HG03469 (cell line): ENCODE measurements around the gene CREB3L4.

ENCODE experiments used
- ATAC-seq: cut with Tn5 transposase; IDR thresholded peaks from one replicate; pipeline ENCODE4 v1.9.1; 2021; ENCODE audit warnings: mild to moderate bottlenecking, moderate library complexity, moderate number of reproducible peaks; ENCODE audit not compliant: unreplicated experiment

CREB3L4 gene

DNA sequence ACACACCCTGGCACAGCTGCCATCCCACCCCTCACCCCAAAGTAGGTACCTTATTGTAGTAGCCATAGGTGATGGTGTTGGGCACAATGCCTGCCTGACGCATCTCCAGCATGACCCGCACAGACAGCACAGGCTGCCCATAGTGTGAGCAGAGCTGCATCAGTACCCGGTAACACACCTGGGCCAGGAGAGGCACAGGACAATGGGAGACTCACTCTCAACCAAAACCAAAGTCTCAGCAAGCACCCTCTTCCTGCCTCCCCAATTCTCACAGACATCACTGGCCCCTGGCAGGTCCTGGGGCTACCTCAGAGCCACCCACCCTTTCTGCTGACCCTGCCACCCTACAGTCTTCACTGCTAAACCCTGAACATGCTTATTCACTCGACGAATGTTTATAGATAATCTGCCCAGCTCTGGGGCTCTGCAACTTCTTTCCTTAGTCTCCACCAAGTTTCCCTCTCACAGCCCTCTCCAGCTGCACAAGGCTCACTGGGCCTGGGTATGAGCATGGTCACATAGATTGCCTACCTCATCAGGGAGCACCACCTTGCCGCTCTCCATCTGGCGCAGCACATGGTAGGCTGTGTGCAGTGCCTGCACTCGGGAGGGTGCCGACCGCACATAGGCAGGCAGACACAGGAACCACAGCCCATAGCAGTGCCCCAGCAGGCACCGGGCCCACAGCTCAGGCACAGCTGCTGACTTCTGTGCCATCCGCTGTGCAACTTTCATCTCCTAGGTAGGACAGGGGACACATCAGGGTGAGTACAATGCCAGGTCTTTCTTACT, 31.5 kb upstream of the CREB3L4 start:
- no peak for ATAC-seq

DNA sequence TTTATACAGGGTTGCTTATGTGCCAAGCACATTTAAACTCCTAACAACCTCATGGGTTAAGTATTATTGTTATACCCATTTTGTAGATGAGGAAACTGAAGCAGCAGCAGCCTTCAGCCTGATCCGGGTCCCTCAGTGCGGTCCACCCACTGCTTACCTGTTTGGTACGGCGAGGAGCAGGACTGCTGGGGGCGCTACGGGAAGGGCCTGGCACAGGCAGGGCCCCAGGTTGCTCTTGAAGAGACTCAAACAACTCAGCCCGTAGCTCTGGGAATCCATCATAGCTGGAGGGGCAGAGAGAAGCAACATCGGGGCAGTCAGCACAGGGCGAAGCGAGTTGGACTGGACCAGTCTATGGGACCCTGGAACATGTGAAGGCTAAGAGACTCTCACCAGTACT, 30.4 kb upstream of the CREB3L4 start:
- no peak for ATAC-seq

DNA sequence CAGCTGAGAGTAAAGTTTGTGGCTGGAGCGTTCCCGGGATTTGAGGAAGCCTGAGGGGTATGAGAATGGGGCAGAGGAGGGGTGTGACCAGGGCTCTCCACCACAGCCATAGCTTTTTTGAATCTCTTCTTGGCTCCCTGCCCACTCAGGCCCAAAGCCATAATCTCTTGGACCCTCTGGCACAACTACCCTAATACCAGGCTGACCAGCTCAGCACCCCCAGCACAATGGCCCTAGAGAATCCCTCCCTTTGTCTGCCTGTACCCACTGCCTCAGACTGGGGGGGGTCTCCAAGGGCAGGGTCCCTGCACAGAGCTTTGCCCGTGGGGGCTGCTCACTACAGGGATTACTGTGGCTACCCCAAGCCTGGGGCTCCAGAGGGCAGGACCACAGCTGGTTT, 28.7 kb upstream of the CREB3L4 start:
- no peak for ATAC-seq

DNA sequence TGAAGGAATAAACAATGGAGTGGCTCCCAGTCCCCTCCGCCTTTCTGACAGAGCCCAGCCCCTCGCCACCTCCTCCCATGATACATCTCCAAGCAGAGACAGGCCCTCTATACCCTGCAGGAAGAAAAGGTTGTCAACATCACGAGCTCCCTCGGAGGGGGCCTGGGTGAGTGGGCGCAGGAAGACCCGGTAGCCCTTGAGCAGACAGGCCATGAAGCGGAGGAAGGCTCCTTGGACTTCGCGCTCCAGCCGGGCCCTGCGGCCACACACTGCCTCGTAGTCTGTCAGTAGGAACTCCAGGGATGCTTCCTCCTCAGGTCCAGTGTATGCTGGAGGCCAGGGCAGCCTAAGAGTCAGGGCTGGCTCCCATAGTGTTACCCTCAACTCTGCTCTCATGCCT, 28.2 kb upstream of the CREB3L4 start:
- ATAC-seq: no peak

DNA sequence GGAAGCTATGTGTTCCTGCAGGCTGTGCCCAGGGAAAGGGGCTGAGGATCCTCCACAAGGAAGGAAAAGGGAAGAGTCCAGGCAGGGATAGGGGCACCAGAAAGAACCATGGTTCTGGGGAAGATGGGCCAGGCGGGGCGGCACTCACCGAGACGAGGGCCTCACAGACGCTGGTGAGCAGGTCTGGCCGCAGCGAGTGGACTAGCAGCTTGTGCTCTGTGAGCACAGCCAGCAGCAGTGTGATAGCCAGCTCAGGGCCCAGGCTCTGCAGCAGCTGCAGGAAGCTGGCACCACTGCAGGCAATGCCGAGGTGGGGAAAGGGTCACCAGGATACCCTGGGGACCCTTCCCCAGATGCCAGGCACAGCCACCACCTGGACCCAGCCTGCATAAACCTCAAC, 26.9 kb upstream of the CREB3L4 start:
- no peak for ATAC-seq

DNA sequence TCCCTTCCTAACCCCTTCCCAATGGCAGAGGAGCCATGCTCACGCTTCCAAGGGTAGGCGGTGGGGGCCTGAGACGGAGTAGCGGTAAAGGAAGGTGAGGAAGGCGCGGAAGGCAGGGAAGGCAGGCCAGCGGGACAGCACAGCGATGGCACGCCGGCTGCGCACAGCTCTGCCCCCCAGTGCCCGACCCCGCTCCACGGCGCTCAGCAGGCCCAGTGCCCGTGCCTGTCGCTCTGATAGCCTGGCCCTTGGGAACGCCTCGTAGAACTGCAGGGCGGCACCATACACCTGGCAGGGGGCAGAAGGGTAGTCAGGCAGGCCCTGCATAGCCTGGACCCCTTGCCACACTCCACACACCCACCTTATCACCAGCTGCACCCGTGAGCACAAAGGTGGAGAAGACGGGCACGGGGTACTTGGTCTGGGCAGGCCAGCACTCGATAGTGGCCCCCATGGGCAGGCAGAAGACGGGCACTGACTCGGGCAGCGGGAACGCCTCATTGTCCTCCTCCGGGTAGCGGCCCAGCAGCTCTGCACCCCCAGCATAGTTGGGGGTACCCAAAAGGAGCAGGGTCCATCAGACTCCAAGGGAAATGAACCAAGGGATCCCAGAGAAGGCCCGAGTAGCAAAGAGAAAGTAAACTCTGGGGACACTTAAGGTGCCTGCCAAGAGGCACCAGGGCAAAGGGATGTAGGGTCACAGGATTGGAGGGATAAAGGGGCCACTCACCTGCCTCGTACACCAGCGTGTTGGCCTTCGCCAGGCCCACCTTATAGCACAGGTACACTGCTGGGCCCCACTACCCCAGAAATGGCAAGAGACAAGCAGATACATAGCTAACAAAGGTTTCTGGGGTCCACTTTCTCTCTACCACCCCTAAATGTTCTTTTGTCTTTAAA, 25.6 kb upstream of the CREB3L4 start:
- ATAC-seq: no peak

DNA sequence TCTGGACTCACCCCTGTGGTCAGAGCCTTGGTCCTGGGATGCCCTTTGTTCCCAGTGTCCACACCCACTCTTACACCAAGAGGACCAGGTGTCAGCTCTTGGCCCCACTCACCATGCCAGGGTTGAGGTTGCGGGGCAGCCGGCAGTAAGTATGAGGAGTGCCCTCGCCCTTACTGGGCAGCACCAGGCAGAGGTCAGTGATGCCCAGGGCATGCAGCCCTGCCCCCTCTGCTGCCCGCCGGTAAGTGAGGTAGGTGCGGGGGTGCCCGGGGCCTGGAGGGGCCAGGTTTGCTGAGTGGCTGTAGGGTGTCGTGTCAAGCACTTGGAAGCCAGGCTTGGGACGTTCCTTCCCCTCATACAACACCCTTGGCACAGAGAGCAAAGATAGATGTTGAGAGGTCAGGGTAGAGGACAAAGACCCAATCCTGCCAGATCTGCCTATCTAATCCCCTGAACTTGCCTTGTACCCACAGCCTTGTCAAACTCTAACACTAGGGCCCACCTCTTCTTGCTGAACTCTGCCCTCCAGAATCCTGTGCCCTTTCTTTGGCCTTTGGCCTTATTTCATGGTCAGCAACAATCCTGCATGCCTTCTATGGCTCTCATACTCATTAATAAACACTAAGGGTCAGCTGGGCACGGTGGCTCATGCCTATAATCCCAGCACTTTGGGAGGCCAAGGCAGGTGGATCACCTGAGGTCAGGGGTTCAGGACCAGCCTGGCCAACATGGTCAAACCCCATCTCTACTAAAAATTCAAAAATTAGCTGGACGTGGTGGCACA, 24.7 kb upstream of the CREB3L4 start:
- no peak for ATAC-seq

DNA sequence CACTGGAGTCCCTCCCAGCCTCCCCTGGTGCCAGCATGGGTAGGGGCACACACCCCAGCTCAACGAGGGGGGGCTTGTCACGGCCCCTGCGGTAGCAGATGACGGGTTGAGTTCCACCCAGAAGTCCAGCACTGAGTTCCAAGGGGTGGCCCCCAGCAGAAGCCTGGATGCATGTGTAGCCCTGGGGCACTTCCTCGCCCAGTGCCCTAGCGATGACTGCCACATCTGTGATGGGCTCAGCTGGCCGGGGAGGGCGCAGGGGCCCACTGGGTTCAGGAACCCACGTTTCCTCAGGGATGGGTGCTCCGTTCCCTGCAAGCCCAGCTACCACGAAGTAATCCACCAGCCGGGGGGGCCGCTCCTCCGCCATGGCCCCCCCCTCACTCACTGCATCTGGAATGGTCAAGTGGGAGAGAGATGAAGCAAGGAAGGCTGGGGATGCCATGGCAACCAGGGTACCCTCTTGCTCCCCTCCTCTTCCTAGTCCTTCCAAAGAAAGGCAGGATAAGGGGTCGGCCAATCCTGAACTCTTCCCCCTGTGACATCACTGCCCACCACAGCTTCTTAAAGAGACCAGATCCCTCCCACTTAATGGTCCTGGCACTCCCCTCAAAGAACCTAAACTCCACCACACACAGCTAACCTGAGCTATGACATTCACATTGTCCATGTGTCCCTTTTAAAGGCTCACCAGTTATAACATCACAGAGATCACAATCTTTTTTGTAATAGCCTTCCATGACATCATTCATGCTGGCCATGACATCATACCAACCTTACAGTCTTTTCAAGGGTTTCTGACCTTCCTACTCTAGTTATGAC, 23.5 kb upstream of the CREB3L4 start:
- no peak for ATAC-seq

DNA sequence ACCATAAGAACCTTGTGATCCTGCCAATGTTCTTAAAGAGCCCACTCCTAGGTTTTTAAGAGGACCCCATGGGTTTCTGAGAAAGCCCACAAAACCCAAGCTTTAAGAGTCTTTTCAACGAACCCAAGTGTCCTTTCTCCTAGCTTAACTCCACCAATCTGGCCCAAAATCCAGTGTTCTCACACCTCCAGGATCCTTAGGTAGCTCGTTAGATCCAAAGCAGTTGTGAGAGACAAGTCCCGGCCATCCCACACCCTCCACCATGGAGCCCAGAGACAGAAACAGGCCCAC, 22.9 kb upstream of the CREB3L4 start:
- ATAC-seq: no peak

DNA sequence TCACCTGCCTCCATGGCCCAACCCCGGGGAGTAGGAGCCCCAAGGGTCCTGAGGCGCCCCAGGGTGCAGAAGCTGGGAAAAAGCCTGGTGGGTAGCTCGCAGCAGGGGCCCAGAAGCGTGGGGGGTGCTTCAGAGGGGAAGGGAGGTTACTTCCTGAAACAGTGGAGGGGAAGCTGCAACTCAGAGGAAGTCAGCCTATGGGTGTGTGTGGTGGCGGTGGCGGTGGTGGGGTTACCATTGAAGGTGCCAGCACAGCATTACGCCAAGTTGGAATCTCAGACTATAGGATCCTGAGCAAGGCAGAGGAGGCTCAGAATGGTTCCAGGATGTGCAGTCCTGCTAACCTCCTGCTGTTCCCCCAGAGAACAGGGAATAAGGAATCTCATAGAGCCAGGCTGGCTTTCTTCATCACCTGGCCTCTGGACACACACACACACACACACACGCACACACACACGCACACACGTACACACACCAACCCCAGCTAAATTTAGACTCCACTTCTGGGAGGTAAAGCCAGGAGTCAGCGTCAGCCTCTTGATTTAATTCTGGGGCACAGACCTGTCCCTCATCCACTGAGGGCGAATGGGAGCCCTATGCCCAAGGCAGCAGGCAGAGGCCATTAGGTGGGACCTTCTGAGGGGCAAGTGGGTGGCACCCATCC, 22.4 kb upstream of the CREB3L4 start:
- ATAC-seq: no peak

DNA sequence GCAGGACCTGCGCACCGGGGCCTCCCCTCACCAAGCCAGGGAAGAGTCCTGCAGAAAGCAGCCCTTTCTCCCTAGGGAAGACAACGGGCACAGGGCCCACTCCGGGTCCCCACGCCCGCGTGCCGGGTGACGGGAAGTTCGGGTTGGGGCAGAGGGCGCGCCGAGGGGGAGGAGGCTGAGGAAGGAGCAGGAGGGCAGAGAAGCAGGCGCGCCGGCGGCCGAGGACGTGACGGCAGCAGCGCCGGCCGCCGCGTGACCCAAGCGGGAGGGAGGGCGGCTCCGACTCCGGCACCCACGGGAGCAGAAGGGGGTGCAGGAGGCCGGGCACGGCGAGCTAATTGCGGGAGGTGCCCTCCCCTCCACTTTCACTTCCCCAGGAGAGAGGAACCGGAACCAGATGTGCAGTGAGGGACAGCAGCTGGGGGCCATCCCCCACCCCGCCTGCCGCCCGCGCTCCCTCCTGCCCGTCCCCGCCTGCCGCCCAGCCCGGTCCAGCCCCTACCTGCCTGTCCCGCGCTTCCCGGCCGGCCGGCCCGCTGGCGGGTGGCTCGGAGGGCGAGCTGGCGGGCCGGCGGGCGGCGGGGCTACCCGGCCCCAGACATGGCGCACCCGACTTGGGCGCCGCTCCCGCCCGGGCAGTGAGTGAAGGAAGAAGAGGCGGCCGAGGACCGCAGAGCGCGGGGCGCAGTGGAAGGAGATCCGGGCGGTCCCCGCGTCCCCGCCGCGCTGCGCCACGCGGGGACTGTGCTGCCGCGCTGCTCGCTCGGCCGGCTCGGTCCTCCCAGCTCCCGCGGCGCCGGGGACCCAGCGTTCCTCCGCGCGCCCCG, 21.7 kb upstream of the CREB3L4 start:
- peak; percentile 41 for ATAC-seq

DNA sequence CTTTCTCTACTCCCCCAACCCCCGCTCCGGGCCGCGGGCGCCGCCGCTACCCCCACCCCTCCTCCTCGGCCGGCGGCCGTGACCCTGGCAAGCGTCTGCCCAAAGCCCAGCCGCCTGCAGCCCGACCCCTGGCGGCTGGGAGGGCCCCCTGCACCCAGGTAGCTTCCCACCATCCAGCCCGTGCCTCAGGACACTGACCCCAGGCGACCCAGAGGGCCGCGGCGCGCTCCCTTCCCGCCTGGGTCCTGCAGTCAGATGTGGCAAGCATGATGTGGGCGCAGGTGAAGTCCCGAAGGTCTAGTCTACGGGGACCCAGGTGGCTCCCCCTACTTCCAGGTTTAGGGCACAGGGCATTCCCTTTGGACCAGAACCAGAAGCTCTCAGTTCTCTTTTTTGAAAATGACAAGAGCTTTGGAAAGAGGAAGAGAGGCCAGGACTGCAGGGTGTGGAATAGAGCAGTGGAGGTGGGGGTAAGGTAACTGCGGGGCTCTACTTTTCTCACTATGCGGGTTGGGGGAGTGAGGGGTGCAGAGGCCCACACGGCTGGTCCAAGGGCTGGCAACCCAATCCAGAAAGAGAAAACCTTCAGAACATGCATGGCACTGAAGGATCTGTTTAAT, 21.0 kb upstream of the CREB3L4 start, which contains the start of gene DENND4B:
Gene DENND4B (minus strand): TSS at position 97 of the 620 bp plus-strand sequence. CDS start 2,344 bp downstream, outside the sequence.
- peak; percentile 36 for ATAC-seq

DNA sequence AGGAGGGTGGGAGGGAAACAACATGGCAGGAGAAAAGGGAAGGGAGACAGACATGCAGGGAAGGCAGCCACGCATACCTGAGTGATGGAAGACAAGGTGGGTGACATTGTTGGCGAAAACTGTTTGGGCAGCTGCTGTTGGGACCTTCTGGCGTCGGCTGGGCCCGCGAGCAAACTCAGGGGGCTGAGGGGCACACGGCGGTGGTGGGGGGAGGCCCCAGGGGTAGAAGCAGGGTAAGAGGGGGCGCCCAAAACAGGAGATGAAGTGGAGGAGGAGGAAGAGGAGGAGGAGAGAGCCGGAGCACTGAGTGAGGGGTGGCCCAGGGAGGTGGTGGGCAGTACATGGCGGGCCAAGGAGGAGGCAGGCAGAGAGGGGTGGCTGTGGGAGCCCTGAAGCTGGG, 16.5 kb upstream of the CREB3L4 start:
- ATAC-seq: no peak

DNA sequence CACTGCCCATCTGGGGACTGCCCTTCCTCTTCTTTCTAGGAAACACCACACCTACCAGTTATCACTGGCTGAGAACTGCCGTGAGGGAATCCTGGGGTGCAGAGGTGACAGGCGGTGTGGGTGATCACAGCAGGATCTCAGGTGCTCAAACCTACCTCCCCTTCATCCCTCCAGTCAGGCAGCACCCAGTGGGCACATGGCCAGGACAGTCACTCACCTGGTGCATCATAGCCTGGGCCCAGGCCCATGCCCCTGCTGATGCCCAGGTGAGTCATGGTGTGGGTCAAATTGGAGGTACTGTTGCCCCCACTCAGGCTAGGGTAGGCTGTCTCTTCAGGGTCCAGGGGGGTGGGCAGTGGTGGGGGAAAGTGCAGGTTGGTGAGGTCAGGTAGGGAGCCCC, 15.9 kb upstream of the CREB3L4 start:
- no peak for ATAC-seq

DNA sequence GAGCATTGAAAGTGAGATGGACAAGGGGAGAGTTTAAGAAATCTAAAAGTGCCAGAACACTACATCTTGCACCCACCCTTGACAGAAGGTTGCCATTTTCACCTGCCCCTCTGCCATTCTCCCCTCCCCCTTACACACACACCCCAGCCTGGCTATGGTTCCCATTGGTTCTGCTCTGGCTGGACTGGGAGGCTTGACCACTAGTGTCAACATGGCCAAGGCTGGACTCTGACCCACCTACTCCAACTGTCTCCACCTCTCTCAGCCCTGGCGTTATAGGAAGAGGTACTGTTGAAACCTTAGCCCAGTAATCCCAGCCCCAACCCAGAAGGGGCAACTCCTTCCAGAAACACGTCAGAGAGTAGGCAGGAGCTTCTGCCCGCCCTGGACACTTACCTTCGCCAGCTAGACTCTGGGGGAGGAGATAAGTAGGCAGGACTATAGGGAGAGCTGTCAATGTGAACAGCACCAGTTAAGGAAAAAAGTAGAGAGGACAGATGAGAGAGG, 13.8 kb upstream of the CREB3L4 start:
- no peak for ATAC-seq

DNA sequence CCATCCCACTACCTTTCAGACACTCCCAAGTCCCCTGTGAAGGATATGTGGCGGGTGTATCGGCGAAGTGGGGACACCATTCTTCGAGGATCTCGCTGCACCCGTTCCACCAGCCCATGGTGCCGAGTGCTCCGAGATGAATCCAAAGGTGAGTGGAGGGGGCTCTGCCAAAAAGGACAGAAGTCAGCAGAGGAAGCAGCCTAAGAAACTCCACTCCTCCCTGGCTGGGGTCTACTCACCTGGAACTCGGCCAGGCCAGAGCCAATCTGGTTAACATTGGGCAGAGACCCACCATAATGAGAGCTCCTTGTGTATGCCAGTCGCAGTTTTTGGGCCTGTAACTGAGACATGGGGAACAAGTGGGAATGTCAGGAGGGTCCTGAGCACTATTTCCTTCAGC, 12.9 kb upstream of the CREB3L4 start:
- no peak for ATAC-seq

DNA sequence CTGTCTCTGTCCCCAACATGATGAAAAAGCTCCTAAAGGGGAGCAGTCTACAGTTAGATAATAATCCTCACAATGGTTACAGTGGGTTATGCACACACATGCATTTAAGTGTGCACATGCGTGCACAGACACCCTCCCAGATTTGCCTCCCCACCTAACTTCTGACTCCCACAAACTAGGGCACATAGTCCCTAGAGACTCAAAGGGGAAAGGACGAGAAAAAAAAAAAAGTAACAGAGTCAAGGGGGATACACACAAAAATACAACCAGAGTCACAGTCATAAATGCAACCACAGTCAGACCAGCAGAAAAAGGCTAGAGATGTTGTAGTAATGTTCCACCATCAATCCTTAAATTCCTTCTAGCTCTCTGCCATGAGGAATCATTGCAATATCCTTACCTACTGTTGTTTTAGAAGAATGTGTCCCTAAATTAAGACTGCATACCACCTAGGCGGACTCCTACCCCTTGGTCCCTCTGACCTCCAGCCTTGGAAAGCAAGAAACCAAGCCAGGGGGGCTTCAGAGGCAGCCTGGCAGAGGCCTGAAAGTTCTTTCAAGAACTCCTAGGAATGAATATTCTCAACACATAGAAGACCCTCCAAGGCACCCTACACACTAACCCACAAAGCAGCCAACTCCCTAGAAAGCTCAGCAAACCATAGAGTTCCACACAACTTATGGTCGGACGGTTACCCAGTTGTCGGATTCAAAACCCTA, 10.5 kb upstream of the CREB3L4 start:
- no peak for ATAC-seq

DNA sequence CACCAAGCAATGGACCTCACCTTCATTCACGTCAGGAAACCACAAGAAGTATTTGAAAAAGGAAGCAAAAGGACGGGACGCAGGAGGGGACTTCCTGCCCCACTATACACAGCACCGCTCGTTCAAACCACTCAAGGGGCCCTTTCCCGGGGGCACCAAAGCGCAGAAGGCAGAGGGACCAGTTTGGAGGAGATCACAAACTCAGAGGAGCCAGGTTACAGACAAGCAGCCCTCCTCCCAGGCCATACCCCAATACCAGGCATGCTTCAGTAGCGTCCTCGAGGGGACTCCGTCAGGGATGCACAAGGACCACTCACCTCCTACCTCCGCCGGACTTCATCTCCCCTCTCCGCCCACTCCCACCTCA, 10.0 kb upstream of the CREB3L4 start:
- no peak for ATAC-seq
